Ascending aorta (tissue), 2 donors: ENCODE data around the gene HPS6. TPM values are rescaled to one million over a fixed set of nuclear protein-coding genes. Genes with fewer than 3 reads are reported as not detected.

Experiments
- DNase-seq, 2 donors: peaks; one replicate each; pipeline ENCODE4 v3.0.0-alpha.2; 2019; ENCODE audit warnings: low spot score in 2 of 2
- H3K27ac ChIP-seq, 2 donors: fragments of 200-600 bp; sonication (generic); one replicate each; pipeline ENCODE4 v1.5.1; 2016 to 2017; ENCODE audit warnings: mild to moderate bottlenecking in 1 of 2
- H3K27me3 ChIP-seq: fragments of 200-600 bp; sonication (generic); one replicate; pipeline ENCODE4 v1.5.1; 2017
- H3K36me3 ChIP-seq, 2 donors: fragments of 200-600 bp; sonication (generic); one replicate each; pipeline ENCODE4 v1.5.1; 2016
- H3K4me1 ChIP-seq, 2 donors: fragments of 200-600 bp; sonication (generic); one replicate each; pipeline ENCODE4 v1.5.1; 2016 to 2017; ENCODE audit warnings: mild to moderate bottlenecking in 1 of 2
- H3K4me3 ChIP-seq, 2 donors: fragments of 200-600 bp; sonication (generic); one replicate each; pipeline ENCODE4 v1.5.1; 2016 to 2017; ENCODE audit warnings: mild to moderate bottlenecking in 1 of 2
- H3K9me3 ChIP-seq, 2 donors: fragments of 200-600 bp; sonication (generic); one replicate each; pipeline ENCODE4 v1.5.1; 2016
- intact Hi-C: fragments of 100-400 bp; cut with DNase I; formaldehyde crosslinking; loops from one replicate; pipeline ENCODE4 v1.15.1; 2023
- total RNA-seq: library from RNA; depleted of rRNA; stranded (reverse); fragments of >200 nt; gene quantifications from one replicate; pipeline ENCODE4 v1.1.0, GENCODE V29; 2016
- TF ChIP-seq, protein P1 (sequence below), 3 experiments: fragments of 200-600 bp in 2 of 3; fragments of 450-650 bp in 1 of 3; sonication (generic) in 2 of 3; IDR thresholded peaks; one replicate each; pipeline ENCODE4 v1.5.1; 2016 to 2019; ENCODE audit warnings: antibody characterized with exemption in 3 of 3, mild to moderate bottlenecking in 1 of 3, moderate library complexity in 1 of 3

Gene HPS6
- total RNA-seq, 1 donor from 2014 or later, result 39.9 TPM

DNA sequence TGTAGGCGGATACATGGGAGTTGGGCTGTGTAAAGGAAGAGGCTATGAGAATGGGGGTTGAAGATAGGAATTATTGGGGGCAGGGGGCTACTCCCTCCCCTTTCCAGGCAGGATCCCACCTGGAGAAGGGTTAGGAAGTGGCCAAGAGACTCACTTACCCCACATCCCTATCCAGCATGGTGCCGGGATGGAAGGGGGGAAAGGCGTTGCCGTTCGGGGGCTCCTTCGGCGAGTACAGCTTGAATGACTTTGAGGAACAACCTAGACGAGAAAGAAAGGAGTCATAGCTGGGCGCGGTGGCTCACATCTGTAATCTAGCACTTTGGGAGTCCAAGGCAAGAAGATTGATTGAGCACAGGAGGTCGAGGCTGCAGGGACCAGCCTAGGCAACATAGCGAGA, 46.1 kb downstream of the HPS6 start:
- TF ChIP-seq, protein P1, sequence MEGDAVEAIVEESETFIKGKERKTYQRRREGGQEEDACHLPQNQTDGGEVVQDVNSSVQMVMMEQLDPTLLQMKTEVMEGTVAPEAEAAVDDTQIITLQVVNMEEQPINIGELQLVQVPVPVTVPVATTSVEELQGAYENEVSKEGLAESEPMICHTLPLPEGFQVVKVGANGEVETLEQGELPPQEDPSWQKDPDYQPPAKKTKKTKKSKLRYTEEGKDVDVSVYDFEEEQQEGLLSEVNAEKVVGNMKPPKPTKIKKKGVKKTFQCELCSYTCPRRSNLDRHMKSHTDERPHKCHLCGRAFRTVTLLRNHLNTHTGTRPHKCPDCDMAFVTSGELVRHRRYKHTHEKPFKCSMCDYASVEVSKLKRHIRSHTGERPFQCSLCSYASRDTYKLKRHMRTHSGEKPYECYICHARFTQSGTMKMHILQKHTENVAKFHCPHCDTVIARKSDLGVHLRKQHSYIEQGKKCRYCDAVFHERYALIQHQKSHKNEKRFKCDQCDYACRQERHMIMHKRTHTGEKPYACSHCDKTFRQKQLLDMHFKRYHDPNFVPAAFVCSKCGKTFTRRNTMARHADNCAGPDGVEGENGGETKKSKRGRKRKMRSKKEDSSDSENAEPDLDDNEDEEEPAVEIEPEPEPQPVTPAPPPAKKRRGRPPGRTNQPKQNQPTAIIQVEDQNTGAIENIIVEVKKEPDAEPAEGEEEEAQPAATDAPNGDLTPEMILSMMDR (IDR thresholded peaks at IDR 0.05), result no peak
- no peak for DNase-seq
- H3K9me3 ChIP-seq, result no peaks in the 10 kb centered on the region
- no peak overlapping the region for H3K4me3 ChIP-seq
- no peak overlapping the region for H3K27ac ChIP-seq
- no peaks in the 10 kb centered on the region for H3K27me3 ChIP-seq
- intact Hi-C loops, result no loop called here
- peaks cover 16 to 31% of the 10 kb centered on the region in 2 donors for H3K4me1 ChIP-seq
- peaks cover 48 to 52% of the 10 kb centered on the region in 2 donors for H3K36me3 ChIP-seq

DNA sequence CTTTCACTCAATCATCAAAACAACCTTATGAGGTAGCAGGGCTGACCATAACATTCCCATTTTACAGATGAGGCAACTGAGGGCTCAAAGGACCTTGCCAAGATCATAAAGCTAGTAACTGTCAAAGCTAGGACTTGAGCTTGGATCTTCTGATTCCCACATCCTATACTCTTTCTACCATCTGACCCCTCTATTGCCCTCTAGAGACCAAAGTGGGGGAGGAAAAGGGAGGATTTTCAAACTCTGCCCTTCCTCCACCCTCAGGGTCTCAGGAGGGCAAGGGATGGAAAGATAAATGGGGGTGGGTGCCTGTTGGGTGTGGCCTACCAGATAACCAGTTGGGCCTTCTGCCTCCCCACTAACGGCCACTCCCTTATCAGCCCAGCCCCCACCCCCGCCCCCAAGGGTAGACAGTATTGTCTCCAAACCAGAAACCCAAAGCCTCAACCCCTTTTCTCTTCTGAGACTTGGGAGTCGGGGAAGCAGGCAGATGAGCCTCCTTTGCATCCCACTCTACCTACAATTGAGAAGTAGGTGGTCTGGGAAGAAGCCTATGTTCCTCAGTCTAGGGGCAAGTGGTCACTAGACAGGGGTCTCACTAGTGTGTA, 47.2 kb downstream of the HPS6 start:
- Histone ChIP-seq H3K27me3 (no peaks in the 10 kb centered on the region), H3K4me3 (no peak overlapping the region), H3K9me3 (no peaks in the 10 kb centered on the region), H3K4me1 (peaks cover 21 to 40% of the 10 kb centered on the region in 2 donors), H3K36me3 (peaks cover 42 to 44% of the 10 kb centered on the region in 2 donors), H3K27ac (no peak overlapping the region)
- intact Hi-C loops, result no loop called here
- TF ChIP-seq, protein P1 (IDR thresholded peaks at IDR 0.05), result no peak
- DNase-seq, result no peak

DNA sequence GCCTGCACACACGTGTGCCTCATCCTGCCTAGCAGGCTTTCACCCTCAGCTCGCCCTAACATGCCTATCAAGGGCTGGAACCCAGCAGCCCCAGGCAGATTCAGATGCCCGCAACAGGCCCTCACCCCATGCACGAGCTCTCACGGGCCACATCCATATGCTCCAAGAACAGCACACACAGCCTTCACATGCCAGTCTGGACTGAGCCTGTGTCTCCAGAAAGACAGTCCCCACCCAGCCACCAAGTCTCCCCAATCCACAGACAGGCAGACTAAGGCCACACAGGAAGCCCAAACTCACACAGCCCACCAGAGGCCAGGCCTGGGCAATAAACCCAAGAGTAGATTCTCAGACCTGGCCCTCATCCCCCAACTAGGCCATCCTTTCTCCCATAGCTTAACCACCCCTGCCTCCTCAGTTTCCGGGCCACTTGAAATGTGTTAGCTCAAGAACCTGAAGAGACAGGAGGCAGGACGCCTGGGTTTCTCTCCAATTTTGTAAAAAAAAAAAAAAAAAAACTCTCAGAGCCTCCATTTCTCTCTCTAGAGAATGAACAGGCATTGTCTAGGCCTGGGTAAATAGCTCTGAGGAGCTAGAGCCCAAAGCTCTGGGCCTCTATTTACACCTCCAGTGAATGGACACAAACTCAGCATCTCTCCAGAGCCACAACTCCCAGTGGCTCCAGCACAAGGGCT, 48.3 kb downstream of the HPS6 start:
- intact Hi-C loops, result no loop called here
- Histone ChIP-seq H3K4me3 (peak overlapping the region; percentile 69 to 84), H3K27ac (peak overlapping the region; percentile 19 to 71), H3K9me3 (no peaks in the 10 kb centered on the region), H3K27me3 (no peaks in the 10 kb centered on the region), H3K4me1 (peaks cover 30 to 51% of the 10 kb centered on the region in 2 donors), H3K36me3 (peaks cover 31 to 33% of the 10 kb centered on the region in 2 donors)
- TF ChIP-seq, protein P1 (IDR thresholded peaks at IDR 0.05), result no peak
- no peak for DNase-seq

DNA sequence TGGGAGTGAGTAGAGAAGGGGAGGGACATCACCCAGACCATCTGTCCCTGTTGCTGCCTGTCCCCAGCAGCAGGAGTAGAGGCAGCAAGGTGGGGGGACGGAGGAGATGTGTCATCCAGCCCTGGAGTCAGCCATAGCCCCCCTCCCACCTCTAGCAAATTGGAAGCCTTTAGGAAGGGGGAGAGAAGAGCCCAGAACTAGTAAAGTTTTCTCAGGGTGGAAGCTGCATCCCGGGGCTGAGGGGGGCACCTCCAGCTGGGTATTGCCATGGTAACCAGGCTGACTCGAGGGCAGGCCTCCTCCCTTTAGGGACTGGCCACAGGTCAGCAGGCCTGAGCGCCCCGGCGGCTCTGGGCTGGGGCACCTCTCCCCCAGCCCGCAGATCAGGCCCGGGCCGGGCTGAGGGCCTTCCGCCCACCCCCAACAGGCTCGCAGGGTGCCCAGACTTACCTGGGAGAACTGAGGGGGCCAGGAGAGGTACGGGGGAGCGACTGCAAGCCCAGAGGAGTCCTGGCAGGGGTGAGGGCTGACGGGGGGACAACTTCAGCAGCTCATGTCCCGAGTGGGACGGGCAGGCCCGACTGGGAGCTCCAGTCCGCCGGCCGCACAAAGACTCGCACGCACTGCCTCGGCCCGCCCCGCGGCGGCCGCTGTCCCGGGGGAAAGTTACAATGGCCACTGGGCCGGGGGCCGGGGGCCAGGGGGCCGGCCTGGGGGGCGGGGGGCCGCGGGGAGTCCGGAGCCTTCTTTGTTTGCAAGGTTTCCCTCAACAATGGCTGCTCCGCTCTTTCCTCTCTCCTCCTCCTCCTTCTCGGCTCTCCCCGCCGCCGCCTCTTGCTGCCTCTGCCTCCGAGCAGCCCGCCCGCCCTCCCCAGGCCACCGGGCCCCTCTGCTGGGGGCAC, 49.1 kb downstream of the HPS6 start:
- intact Hi-C loops, result no loop called here
- TF ChIP-seq, protein P1 (IDR thresholded peaks at IDR 0.05), result no peak
- DNase-seq, result no peak
- H3K9me3 ChIP-seq, result no peaks in the 10 kb centered on the region
- H3K4me1 ChIP-seq, result peaks cover 33 to 53% of the 10 kb centered on the region in 2 donors
- peak overlapping the region; percentile 71 to 100 for H3K27ac ChIP-seq
- peak overlapping the region; percentile 69 to 84 for H3K4me3 ChIP-seq
- H3K36me3 ChIP-seq, result peaks cover 23 to 25% of the 10 kb centered on the region in 2 donors
- no peaks in the 10 kb centered on the region for H3K27me3 ChIP-seq

DNA sequence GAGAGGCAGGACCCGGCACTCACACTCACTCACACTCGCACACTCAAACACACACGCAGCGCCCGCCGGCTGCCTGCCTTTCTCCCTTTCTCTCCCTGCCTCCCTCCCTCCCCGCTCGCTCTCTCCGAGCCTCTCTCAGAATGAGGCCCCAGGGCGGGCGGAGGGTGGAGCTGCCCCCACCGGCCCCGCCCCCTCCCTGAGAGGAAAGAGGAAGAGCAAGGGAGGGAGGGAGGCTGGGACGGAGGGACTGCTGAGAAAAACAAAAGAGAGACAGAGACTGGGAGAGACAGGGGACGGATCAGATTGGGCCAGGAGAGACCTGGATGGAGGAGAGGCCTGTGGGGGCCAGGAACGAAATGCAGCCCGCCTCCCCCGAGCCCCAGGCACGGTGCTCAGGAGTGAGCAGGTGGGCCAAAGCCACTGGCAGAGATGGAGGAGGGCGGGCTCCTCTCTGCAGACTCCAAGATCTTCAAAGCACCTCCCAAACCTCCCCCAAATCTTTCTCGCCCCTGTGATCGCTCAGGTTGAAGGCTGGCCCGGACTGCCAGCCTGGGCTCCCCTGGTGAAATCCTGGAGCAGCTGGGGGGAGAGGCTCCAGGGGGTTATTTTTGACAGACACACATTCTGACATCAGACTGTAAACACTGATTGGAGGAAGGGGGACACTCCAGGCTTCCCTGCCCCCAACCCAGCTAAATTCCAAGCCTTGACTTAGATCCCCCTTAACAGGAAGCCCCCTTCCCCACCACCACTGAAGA, 49.9 kb downstream of the HPS6 start:
- Histone ChIP-seq H3K4me1 (peaks cover 33 to 53% of the 10 kb centered on the region in 2 donors), H3K36me3 (peaks cover 14 to 16% of the 10 kb centered on the region in 2 donors), H3K4me3 (peak overlapping the region; percentile 69 to 84), H3K9me3 (no peaks in the 10 kb centered on the region), H3K27me3 (no peaks in the 10 kb centered on the region), H3K27ac (peak overlapping the region; percentile 71 to 100)
- DNase-seq, result peak; percentile 76 to 93
- TF ChIP-seq, protein P1 (IDR thresholded peaks at IDR 0.05), result no peak
- intact Hi-C loops, result loop anchor here (5.0 kb wide), 1 partner anchor 37 kb away; the partner anchor contains the start of gene NOLC1
